Uterus (tissue), 4 donors: ENCODE results near the gene ITSN2. TPM values are rescaled to one million over a fixed set of nuclear protein-coding genes. Genes with fewer than 3 reads are reported as not detected.

Experiments used
- DNase-seq, 2 donors: peaks; one replicate each; pipeline ENCODE4 v3.0.0-alpha.2; 2019 to 2020
- H3K27ac ChIP-seq, 2 donors: fragments of 200-600 bp; sonication (generic); 1 replicate in 1 of 2; 2 replicates in 1 of 2; pipeline ENCODE4 v1.5.1; 2016 to 2018
- H3K27me3 ChIP-seq, 2 donors: fragments of 200-600 bp; sonication (generic); one replicate each; pipeline ENCODE4 v1.5.1; 2018 to 2019; ENCODE audit warnings: control low read depth in 1 of 2
- H3K36me3 ChIP-seq, 2 donors: fragments of 200-600 bp; sonication (generic); one replicate each; pipeline ENCODE4 v1.5.1; 2019; ENCODE audit warnings: control low read depth in 1 of 2
- H3K4me1 ChIP-seq, 2 donors: fragments of 200-600 bp; sonication (generic); one replicate each; pipeline ENCODE4 v1.5.1; 2018 to 2019; ENCODE audit warnings: control low read depth in 1 of 2
- H3K4me3 ChIP-seq, 2 donors: fragments of 200-600 bp; sonication (generic); 1 replicate in 1 of 2; 2 replicates in 1 of 2; pipeline ENCODE4 v1.5.1; 2018 to 2019; ENCODE audit warnings: mild to moderate bottlenecking in 1 of 2
- H3K9me3 ChIP-seq, 2 donors: fragments of 200-600 bp; sonication (generic); one replicate each; pipeline ENCODE4 v1.5.1; 2019; ENCODE audit warnings: control low read depth in 1 of 2
- CTCF ChIP-seq, 4 experiments: fragments of 200-600 bp in 2 of 4; fragments of 450-650 bp in 2 of 4; sonication (generic) in 2 of 4; IDR thresholded peaks; one replicate each; pipeline ENCODE4 v1.5.1; 2016 to 2019; ENCODE audit warnings: antibody characterized with exemption in 4 of 4, mild to moderate bottlenecking in 2 of 4, moderate library complexity in 1 of 4
- POLR2A ChIP-seq, 2 donors: fragments of 450-650 bp; IDR thresholded peaks; one replicate each; pipeline ENCODE4 v1.6.1; 2016; ENCODE audit warnings: antibody characterized with exemption in 2 of 2, mild to moderate bottlenecking in 1 of 2, moderate library complexity in 1 of 2
- intact Hi-C: fragments of 100-400 bp; cut with DNase I; formaldehyde crosslinking; loops from one replicate; pipeline ENCODE4 v1.15.1; 2023; ENCODE audit warnings: low total_unique reads
- total RNA-seq, 4 donors: library from RNA; depleted of rRNA in 3 of 4; stranded (reverse); fragments of >200 nt in 3 of 4; gene quantifications; one replicate each; pipeline versions ENCODE4 v1.1.0 to v1.2.4, GENCODE V29; 2014 to 2023
- donor health status: DM: yes; HTN: yes; CAD: no.

ITSN2 gene
- total RNA-seq, 4 donors from 2014 or later: 11.0 to 71.9 (median 56.2) TPM

- no peaks in the 10 kb centered on the region for H3K4me1 ChIP-seq
- no peak overlapping the region for H3K27ac ChIP-seq
- no peak for DNase-seq
- H3K27me3 ChIP-seq: no peaks in the 10 kb centered on the region
- no peaks in the 10 kb centered on the region for H3K36me3 ChIP-seq
- intact Hi-C loops: no loop called here
- no peak for TF ChIP-seq POLR2A (IDR thresholded peaks at IDR 0.05)
- TF ChIP-seq CTCF (IDR thresholded peaks at IDR 0.05): no peak
- no peaks in the 10 kb centered on the region for H3K9me3 ChIP-seq
- H3K4me3 ChIP-seq: no peak overlapping the region
Observed at GRCh38 chr2:24262421-24262970, 97.8 kb downstream of the ITSN2 start.

DNA sequence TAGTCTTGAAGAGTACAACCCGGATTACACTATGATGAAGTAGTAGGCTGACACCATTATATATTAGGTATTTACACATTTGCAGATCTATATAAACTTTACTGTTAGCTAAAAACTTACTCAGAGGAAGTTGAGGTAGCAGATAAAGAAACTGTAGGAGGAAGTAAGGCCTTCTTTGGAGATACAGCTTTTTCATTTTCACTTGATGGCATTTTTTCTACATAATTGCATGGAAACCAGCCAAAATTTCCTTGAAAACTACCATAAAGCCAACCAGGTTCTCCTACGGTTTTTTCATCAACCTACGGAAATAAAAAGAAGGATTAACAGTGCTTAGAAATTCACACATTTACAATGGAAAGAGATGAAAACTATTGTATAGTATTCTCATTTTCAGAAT is 98.9 kb downstream of the ITSN2 start:
- Histone ChIP-seq H3K9me3 (no peaks in the 10 kb centered on the region), H3K4me1 (no peaks in the 10 kb centered on the region), H3K27me3 (no peaks in the 10 kb centered on the region), H3K4me3 (no peak overlapping the region), H3K36me3 (no peaks in the 10 kb centered on the region), H3K27ac (no peak overlapping the region)
- TF ChIP-seq POLR2A (IDR thresholded peaks at IDR 0.05) (no peak), CTCF (IDR thresholded peaks at IDR 0.05) (no peak)
- intact Hi-C loops: no loop called here
- DNase-seq: no peak

DNA sequence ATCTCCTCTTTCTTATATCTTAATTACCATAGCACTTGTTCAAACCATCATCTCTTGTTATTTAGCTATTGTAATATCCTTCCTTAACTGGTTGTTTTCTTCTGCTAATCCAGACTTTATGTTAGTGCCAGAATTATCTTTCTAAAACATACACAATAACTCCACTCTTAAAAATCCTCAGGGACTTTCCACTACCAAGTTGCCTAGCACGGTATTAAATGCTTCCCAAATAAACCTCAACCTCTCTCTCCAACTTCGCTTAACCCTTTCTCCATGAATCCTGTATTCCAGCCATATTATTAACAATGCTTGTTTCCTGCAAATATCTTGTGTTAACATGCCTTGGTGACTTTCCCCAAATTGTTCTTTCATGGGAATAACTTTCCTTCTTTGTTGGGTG is 101.0 kb downstream of the ITSN2 start:
- Histone ChIP-seq H3K4me3 (no peak overlapping the region), H3K27me3 (no peaks in the 10 kb centered on the region), H3K27ac (no peak overlapping the region), H3K36me3 (no peaks in the 10 kb centered on the region), H3K4me1 (no peaks in the 10 kb centered on the region), H3K9me3 (no peaks in the 10 kb centered on the region)
- TF ChIP-seq POLR2A (IDR thresholded peaks at IDR 0.05): no peak
- TF ChIP-seq CTCF (IDR thresholded peaks at IDR 0.05): no peak
- DNase-seq: no peak
- intact Hi-C loops: no loop called here

DNA sequence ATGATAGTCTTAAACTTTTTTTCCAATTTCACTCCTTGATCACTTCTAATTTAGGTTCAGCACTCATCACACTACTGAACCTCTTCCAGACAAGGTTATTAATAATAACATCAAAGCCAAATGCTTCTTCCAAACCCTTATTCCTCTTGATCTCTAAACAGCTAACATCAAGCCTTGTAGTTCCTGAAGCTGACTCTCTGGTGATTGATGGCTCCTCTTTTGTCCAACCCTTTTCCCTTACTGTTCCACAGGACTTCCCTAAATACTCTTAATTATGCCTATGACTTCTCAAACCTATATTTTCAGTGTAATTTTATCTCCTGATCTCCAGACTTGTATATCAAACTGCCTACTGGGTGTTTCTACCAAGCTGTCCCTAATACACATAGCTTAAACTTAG is 101.6 kb downstream of the ITSN2 start:
- H3K4me1 ChIP-seq: no peaks in the 10 kb centered on the region
- TF ChIP-seq POLR2A (IDR thresholded peaks at IDR 0.05) (no peak), CTCF (IDR thresholded peaks at IDR 0.05) (no peak)
- no peak overlapping the region for H3K4me3 ChIP-seq
- H3K27ac ChIP-seq: no peak overlapping the region
- intact Hi-C loops: no loop called here
- no peaks in the 10 kb centered on the region for H3K9me3 ChIP-seq
- no peaks in the 10 kb centered on the region for H3K27me3 ChIP-seq
- H3K36me3 ChIP-seq: no peaks in the 10 kb centered on the region
- DNase-seq: no peak

DNA sequence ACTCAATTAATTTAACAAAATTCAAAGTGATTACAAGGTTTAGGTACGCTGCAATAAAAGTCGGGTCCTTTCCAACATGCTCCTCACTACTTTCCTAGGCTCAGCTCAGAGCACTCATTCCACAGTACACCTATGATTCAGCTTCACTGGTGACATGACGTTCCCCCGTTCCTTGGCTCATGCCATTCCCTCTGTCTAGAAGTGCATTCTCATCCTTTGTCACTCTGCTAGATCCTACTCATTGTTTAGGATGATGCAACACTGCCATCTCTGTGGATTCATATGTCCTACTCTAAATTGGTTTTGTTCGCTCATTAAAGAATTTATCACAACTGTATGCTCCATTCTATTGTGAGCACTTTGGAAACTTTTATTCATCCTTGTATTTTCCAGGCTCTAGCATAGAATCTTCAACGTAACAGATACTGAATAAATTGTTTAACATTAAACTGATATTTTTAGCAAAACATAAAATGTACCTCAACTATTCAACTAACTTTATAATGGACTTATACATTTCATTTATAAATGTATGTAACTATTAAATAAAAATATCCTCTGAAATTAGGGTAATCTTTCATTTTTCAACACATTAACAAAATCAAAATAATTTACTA is 106.9 kb downstream of the ITSN2 start:
- Histone ChIP-seq H3K36me3 (no peaks in the 10 kb centered on the region), H3K4me1 (no peaks in the 10 kb centered on the region)
- TF ChIP-seq CTCF (IDR thresholded peaks at IDR 0.05): no peak
- no peak for TF ChIP-seq POLR2A (IDR thresholded peaks at IDR 0.05)

More for the DNA sequence above, 106.9 kb downstream of the ITSN2 start:
- Histone ChIP-seq H3K9me3 (no peaks in the 10 kb centered on the region), H3K4me3 (no peak overlapping the region), H3K27ac (no peak overlapping the region), H3K27me3 (no peaks in the 10 kb centered on the region)
- no peak for DNase-seq
- intact Hi-C loops: no loop called here
